HG03175 (cell line): ENCODE measurements around the gene NUDT21.

Source experiments
- ATAC-seq: cut with Tn5 transposase; IDR thresholded peaks from one replicate; pipeline ENCODE4 v1.9.1; 2021; ENCODE audit warnings: mild to moderate bottlenecking, moderate library complexity; ENCODE audit not compliant: unreplicated experiment

The NUDT21 gene

DNA sequence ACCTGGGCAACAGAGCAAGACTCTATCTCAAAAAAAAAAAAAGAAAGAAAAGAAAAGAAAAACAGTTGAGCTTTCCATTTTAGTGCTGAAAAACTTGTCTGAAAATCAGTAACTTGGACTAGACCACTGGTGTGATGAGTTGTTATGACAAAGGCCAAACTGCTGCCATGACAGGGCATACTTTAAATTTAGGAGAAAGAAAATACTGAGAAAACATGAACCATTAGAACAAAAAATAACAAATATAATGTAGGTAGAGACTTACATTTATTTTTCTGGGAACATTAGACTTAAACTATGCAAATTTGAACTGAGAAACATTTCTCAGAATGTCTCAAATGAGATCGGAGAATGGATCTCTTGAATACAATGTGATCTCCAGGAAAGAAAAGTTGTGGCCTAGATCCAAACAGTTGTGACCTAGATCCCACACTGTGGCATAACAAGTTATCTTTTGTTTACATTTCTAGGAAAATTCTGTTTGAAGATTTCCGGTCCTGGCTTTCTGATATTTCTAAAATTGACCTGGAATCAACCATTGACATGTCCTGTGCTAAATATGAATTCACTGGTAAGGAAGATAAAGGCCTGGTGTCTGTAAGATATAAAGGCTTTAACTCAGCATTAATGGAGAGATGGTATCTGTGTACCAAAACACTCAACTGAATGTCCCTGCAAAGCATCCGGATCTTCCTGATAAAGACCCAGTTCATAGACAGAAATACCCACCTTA is 11.1 kb upstream of the NUDT21 start:
- ATAC-seq = no peak

DNA sequence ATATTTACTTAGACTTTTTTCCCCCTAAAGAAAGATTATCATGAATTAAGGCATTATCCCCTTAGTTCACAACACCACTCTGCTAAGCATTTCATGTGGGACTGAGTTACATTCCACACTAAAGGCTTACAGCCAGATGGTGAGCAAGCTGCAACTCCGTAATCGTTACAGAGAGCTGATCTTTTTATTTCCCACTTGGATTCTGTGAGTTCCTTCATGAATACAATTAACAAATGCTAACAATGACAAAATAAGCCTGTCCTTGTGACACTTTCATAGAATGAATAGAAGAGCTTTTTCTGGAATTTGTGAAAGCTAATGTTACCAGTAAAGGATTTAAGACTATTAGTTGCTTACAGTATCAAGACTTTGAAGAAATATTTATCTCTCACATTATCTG is 9.0 kb upstream of the NUDT21 start:
- no peak for ATAC-seq

DNA sequence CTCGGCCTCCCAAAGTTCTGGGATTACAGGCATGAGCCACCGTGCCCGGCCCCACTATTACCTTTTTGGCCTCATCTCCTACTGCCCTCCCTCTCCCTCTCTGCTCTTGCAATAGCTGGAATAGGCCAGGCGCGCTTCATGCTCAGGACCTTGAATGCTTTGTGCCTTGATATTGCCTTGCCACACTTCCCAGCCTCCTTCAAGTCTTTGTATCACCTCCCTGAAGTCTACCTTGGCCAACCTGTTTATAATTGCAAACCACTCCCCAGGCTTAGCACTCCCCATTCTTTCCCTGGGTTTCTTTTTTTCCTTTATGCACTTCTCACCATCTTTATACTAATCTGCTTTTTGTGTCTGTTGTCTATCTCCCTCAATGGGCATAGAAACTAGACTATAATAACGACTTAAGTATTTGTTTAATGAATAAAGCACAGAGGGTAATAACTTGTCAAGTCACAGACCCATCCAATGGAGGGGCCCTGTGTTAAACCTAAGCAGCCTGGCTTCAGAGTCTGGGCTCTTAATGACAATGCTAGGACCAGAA is 6.9 kb upstream of the NUDT21 start:
- no peak for ATAC-seq

DNA sequence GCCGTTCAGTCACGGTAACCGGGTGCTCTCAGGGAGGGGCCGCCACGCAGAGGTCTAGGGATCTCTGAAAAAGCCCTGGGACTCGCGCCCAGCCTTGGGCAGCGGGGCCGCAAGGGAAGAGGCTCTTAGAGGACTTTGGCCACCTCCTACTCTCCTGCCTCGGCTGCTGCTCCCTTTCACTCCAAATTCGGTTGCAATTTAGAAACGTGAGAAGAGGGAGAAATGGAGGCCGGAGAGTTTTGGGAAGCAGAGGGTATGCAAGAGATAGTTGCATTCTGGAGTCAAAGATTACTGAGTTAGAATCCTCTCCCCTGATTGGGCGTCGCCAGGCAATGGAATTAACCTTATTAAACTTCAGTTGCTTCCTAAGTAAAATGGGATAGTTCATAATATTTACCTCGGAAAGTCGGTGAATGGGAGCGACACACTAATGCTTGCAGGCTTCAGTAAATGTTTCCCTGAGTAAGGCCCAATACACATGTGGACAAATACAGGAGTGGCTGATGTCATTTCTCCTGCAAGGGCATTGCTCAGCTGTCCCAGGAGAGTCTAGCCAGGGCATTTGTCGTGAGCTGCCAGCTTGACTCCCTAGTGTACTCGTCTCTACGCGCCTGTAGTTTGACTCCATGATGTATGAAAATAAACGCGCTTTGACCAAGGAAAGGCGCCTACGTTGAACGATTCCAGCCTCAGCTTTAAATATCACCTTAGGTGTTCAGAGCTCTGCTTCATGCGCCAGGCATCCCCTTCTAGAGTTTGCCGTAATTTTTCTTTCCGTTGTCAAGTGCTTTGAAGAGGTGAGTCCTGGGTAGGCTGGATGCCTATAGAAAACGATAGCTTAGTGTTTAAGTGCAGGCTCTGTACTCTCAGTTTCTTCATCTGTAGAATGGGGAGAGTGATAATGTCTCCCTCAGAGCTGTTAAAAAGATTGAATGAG is 889 bp upstream of the NUDT21 start:
- ATAC-seq = peak; percentile 43

DNA sequence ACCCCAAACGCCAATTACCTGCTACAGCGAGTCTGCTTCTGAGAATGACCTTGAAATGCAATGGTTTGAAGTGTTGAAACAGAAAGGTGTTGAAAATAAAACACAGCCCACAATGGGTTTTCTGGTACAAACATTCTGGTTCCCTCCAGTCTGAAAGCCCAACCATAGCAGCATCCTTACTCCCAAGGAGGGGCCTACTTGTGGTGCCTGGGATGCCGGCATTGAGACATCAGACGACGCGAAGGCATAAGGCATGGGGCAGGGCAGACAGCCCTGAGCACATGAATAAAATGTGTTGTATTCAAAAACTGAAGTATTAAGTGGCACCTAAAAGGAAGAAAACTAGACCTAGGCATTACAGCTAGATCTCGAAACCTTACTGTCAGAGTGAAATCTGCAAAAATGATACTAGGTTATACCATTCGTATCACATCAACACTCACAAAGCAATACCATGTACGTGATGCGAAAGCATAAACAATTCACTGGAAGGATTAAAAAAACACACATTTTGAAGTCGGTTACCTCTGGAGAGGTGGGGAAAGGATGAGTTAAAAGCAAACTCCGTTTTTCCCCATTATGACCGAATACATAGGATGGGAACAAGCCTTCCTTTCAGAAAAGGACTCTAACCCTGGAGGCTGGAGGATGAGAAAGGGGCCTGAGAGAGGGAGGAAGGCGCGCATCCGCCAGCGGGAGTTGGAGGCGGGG is 702 bp downstream of the NUDT21 start:
- peak; percentile 26 for ATAC-seq

DNA sequence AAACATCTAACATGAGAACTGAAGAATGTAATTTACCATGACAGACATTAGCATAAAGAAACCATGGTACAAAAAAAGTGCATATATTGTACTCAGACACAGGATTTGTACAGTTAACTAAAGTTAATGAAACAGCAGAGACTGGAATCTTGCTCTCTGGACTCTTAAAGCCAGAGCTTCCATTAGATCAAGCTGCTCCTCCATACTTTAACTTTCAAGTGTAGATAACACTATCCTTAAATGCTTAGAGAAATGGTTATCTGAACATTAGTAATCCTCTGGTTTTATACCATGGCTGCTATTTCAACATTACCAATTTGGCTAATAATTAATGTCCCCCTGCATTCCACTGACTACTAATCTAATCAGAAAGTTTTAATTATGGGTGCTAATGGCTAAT is 3.1 kb downstream of the NUDT21 start:
- ATAC-seq = no peak

DNA sequence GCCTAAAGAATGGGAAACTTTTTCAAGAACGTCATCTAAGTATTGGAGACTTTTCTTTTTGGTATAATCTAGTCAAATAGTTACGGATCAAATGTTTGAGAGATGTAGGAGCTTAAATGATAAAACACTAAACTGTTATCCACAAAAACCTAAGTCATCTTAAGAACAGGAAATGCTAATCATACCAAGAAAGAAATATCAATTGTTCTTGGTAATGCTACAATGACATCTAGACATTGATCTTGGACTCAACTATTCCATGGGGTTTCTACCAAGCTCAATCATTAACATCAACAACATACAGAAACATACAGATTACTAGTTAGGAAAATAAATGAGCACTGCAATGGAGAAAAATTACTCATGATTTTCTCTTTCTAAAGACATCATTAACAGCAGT is 3.8 kb downstream of the NUDT21 start:
- ATAC-seq = no peak

DNA sequence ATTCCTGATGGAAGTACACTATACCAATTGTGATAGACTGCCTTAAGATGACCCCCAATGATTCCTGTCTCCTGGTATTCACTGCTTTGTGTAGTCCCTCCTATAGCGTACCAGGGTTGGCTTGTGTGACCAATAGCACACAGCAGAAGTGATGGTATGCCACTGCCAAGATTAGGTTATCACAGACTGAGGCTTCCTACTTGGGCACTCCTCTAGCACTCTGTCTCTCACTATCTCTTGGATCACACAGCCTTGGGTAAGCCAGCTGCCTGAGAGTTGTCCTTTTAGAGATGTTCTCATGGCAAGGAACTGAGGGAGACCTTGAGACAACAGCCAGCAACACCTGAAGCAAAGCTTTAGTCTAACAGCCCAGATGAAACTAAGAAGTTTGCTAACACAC is 13.1 kb downstream of the NUDT21 start:
- no peak for ATAC-seq

DNA sequence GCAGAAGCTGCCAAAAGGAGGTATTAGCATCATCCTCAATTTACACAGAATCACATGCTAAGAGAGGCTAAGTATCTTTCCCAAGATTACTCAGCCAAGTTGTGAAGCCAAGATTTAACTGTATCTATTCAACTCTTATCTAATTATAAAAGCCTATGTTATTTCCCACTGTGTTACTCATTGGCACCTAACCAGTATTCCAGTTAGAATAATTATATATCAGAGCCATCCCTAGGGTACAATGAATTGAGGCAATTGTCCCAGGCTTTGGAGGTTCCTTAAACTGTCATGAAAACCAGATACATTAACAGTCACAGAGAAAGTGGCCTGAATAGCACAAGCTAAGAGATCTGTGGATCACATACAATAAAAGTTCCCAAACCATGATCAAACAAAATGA is 14.9 kb downstream of the NUDT21 start:
- no peak for ATAC-seq

DNA sequence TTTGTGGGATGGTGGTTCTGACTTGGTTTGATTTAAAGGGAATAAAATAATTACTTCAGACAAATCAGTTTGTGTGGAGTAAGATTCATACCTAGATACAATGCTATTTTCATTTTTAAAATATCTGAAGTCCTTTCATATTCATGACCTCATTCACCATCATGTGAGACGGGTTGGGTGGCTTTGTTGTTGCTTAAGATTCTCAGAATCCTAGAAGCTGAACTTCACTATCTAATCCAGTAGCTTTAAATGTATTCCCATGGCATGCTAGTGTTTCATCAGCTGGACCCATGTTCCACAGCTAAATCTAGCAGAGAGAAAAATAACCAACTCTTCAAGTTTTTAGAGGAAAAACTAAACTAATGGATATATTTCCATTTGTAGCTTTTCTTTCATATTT is 23.0 kb downstream of the NUDT21 start:
- no peak for ATAC-seq

DNA sequence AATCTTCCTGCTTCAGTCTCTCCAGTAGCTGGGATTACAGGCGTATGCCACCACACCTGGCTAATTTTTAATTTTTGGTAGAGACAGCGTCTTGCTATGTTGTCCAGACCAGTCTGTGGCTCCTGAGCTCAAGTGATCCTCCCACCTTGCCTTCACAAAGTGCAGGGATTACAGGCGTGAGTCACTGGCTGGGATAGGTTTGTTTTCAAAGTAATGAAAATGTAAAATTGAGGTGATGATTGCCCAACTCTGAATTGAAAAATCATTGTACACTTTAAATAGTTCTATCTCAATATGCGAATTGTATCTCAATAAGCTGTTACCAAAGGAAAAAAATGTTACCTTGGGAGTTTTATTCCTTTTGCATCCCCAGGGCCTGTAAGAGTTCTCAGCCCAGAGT is 24.5 kb downstream of the NUDT21 start:
- ATAC-seq = no peak

DNA sequence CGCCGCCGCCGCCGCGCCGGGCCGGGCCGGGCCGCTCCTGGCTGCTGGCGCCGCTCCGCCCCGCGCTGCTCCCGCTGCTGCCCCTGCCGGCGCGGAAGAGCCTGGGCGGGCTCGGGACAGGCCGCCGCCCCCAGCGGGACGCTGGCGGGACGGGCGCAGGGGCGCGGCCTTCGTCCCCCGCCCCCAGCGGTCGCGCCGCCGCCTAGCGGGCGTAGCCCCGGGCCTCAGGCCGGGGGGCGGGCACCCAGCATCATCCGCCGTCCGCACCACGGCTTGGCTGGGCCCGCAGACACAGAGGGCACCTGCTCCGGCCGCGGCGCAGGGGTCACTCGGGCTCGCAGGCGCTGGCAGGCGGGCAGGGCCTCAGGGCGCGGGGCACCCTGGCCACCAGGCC is 25.7 kb downstream of the NUDT21 start, which contains the start of gene AMFR:
Gene AMFR (minus strand): TSS at position 107 of the 394 bp plus-strand sequence. CDS start 218 bp downstream, outside the sequence.
- peak; percentile 84 for ATAC-seq

DNA sequence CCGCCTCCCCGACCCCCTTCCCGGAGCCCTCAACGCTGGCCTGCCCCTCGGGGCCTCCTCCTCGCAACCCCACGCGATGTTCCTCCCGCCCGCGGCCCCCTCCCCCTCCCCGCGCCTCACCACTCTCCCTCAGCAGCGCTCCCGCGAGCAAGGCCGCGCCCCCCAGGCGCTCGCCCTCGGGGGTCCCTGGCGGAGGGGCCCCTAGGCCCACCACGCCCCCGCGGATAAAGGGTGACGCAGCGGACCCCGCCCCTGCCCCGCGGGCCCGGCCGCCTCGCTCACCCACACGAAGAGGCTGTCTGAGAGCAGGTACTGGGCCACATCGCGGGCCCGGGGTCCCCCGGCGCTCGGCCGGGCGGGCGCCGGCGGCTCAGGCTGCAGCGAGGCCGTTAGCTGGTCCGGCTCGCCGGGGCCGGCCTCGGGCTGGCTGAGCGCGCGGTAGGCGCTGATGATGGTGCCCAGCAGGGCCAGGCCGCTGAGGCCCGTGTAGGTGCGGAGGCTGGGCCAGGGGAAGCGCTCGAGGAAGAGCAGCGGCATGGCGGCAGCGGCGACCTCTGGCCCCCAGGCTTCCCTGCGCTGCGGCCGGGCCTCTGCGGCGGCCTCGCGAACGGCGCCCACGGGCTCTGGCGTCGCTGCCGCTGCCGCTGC is 26.2 kb downstream of the NUDT21 start:
- peak; percentile 29 for ATAC-seq

DNA sequence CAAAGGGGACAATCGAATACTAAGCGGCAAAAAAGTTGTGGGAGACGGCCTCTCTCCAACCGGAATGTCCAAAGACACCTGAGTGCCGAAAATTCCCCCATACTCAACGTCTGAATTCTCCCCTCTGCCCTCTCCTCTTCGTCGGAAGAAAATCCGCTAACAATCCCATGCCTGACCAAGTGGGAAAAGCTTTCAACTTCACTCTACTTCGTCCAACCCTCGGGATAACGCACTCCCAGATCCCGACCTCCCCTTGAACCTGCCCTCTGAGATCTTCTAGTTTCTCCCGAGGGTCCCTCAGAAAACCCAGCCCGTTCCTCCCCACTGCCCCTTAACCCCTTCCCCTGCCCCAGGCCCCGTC is 26.7 kb downstream of the NUDT21 start:
- no peak for ATAC-seq

DNA sequence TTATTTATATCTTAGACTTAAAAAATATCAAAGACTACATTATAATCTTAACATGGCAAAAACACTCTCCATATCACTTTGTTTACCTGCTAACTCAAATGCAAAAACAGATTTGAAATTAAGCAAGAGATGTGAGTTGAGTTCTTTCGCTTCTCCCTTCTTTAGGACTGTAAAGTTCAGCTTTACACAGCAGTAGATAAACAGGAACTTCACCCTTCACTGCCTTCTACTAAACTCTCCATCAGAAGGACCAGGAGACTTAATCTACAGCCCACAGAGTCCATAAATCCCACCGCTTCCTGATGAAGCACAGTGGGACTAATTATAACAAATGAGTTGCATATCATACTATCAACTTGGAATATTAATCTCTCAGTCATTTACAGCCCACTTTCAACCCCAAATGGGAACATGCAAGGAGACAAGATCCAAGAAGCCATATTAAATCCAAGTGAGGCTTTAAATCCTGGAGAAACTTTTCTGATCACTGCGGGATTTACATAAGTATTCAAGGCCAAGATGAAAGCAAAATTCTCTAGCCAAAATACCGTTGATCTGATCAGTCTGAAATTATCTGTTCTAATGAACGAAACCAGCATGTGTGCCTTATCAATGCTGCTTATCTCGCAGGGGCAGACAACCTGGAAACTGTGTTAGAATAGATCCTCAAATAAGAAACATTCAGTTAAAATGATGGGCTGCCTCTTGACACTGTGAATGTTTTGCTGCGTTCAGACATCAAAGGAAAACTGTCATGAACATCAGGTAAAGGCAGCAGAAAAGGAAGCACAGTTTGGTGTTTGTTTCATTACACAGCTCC is 27.3 kb downstream of the NUDT21 start:
- ATAC-seq = no peak

DNA sequence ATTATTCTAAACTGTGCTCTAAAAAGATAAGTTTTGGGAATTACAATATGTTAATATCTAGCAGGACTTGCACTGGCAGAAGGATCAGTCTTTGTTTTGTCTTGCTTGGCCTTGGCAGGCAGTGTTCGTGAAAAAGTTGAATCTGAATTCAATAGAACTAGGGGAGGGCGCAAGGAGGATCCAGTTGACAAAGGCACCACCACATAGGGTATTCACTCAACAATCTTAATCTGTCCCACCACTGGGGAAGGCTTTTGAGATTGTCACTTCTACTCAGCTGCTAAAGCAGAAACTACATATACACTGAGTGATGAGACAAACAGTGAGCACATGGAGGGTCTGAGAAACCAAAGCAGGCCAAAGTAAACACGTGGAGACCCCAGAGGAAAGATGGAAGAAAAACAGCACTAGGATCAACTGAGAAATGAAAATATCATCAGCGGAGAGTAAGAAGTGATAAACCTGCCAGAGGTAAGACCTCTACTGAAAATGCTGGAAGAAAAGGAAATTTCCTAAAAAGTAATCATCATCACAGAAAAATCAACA is 28.2 kb downstream of the NUDT21 start:
- no peak for ATAC-seq

DNA sequence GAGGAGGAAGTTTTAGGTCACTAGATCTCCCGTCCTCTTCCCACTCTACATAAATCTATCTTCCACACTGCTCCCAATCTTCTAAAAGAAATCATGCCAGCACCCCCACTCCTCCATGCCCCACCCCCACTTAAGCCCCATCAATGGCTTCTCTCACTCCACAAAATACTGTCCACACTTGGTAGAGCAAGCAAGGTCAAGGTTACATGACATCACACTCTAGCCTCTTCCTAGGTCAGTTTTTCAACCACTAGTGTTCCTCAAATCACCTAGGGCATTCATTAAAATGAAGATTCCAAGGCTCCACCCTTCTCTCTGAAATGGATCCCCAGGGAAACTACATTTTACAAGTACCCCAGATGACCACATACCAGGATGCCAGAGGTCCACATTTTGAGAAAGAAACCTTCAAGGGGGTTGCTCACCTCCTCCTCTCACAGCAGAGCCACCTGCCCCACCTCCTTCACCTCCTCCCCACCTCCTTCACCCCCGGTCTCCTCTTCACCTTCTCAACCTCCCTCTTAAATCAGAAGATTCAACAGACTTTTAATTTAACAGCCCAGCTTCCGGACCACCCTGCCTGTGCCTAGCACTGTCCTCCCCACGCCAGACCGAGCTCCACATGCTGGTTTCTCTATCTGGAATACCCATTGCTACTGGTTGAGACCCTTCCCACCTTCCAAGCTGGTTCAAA is 29.0 kb downstream of the NUDT21 start:
- no peak for ATAC-seq

DNA sequence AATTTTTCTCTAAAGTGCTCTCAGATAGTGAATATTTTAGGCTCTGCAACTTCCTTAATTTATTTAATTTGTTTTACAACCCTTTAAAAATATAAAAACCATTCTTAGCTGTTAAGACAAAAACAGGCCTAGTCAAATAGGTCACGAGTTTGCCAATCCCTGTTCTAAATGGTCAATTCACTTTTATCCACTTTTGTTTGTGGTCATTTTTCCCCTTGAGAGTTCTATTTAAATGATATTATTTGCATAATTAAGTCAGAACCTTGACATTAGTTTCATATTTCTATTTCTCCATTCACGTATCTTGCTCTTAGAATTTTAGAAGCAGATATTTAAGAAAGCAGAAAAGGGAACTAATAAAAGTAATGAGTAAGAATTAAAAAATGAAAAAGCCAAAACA is 29.8 kb downstream of the NUDT21 start:
- ATAC-seq = no peak

DNA sequence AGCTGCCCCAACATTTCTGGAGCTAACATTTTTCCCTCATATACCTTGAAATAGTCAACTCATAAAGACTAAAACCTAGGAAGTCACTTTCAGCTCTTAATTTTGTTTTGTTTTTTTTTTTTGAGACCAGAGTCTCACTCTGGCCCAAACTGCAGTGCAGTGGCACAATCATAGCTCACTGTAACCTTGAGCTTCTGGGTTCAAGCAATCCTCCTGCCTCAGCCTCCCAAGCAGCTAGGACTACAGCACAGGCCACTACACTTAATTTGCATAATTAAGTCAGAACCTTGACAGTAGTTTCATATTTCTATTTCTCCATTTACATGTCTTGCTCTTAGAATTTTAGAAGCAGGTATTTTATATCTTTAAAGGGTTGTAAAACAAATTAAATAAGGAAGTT is 30.5 kb downstream of the NUDT21 start:
- ATAC-seq = no peak
